SK-N-SH treated with all-trans-retinoic acid at 6 μM for 48 hours (cell line): ENCODE results near the gene CNOT8.

Experiments used
- ARNTL ChIP-seq: fragments of 450-650 bp; formaldehyde crosslinking; IDR thresholded peaks from 2 replicates; pipeline ENCODE4 v1.5.0; 2020; ENCODE audit warnings: low read depth, mild to moderate bottlenecking, moderate library complexity, borderline replicate concordance
- CSDC2 ChIP-seq: fragments of 250-450 bp; sonication (Bioruptor Pico); IDR thresholded peaks from 2 replicates; pipeline ENCODE4 v1.5.0; 2020; ENCODE audit warnings: mild to moderate bottlenecking, moderate library complexity
- ESRRG ChIP-seq: fragments of 250-450 bp; sonication (Bioruptor Pico); IDR thresholded peaks from 2 replicates; pipeline ENCODE4 v1.6.1; 2021; ENCODE audit warnings: mild to moderate bottlenecking
- ISL1 ChIP-seq: fragments of 250-450 bp; sonication (Bioruptor Pico); IDR thresholded peaks from 2 replicates; pipeline ENCODE4 v2.1.2; 2022; ENCODE audit warnings: mild to moderate bottlenecking, moderate library complexity
- OSR1 ChIP-seq: fragments of 250-450 bp; sonication (Bioruptor Pico); IDR thresholded peaks from 2 replicates; pipeline ENCODE4 v1.8.0; 2022; ENCODE audit warnings: moderate library complexity, mild to moderate bottlenecking, inconsistent platforms
- PATZ1 ChIP-seq: fragments of 250-450 bp; sonication (Bioruptor Pico); IDR thresholded peaks from 2 replicates; pipeline ENCODE4 v1.8.0; 2020; ENCODE audit warnings: mild to moderate bottlenecking, moderate library complexity, borderline replicate concordance
- POU6F1 ChIP-seq: fragments of 250-450 bp; sonication (Bioruptor Pico); IDR thresholded peaks from 2 replicates; pipeline ENCODE4 v1.8.0; 2021; ENCODE audit warnings: low read depth, mild to moderate bottlenecking, moderate library complexity, borderline replicate concordance
- RARB ChIP-seq: fragments of 250-450 bp; sonication (Bioruptor Pico); IDR thresholded peaks from 2 replicates; pipeline ENCODE4 v1.8.0; 2021; ENCODE audit warnings: mild to moderate bottlenecking, moderate library complexity
- TSHZ2 ChIP-seq: fragments of 250-450 bp; sonication (Bioruptor Pico); IDR thresholded peaks from 2 replicates; pipeline ENCODE4 v1.5.0; 2020; ENCODE audit warnings: mild to moderate bottlenecking, moderate library complexity
- ZC3H10 ChIP-seq: fragments of 250-450 bp; sonication (Bioruptor Pico); IDR thresholded peaks from 2 replicates; pipeline ENCODE4 v1.5.1; 2021; ENCODE audit warnings: mild to moderate bottlenecking, moderate library complexity
- ZFP3 ChIP-seq: fragments of 250-450 bp; sonication (Bioruptor Pico); IDR thresholded peaks from 2 replicates; pipeline ENCODE4 v1.5.0; 2020; ENCODE audit warnings: mild to moderate bottlenecking, moderate library complexity
- ZFP30 ChIP-seq: fragments of 450-650 bp; formaldehyde crosslinking; IDR thresholded peaks from 2 replicates; pipeline ENCODE4 v1.5.0; 2022; ENCODE audit warnings: mild to moderate bottlenecking, moderate library complexity
- ZNF8 ChIP-seq: fragments of 450-650 bp; formaldehyde crosslinking; IDR thresholded peaks from 2 replicates; pipeline ENCODE4 v1.5.0; 2020; ENCODE audit warnings: mild to moderate bottlenecking, moderate library complexity

- TF ChIP-seq ZFP3 (CRISPR knock-in tag) = no peak
- no peak for TF ChIP-seq ISL1 (CRISPR knock-in tag)
- no peak for TF ChIP-seq ZNF8 (CRISPR knock-in tag)
- TF ChIP-seq RARB = no peak
- no peak for TF ChIP-seq ARNTL
- TF ChIP-seq PATZ1 (CRISPR knock-in tag) = no peak
- no peak for TF ChIP-seq POU6F1
- no peak for TF ChIP-seq CSDC2 (CRISPR knock-in tag)
- TF ChIP-seq ZFP30 (CRISPR knock-in tag) = no peak
- no peak for TF ChIP-seq ESRRG (CRISPR knock-in tag)
- no peak for TF ChIP-seq ZC3H10 (CRISPR knock-in tag)
- TF ChIP-seq OSR1 (CRISPR knock-in tag) = no peak
- no peak for TF ChIP-seq TSHZ2 (CRISPR knock-in tag)
These were observed 41.6 kb downstream of the CNOT8 start for GRCh38 chr5:154900066-154900465.
